ENCODE measurements around the gene LPAR5. TPM values are rescaled to one million over a fixed set of nuclear protein-coding genes. Genes with fewer than 3 reads are reported as not detected.

Gene LPAR5
- total and polyA plus RNA-seq, 2 donors (not counting 1 experiment from before 2014, with no cell fraction given) = 0.02 TPM; not detected in 1

GRCh38 chr12:6641131-6641530 is 5.4 kb upstream of the LPAR5 start:
- Histone ChIP-seq H3K4me3 (replicated peaks in 1 of 4; ENCODE audit: control extremely low read depth in 1 of 4, insufficient read depth in 1 of 4, low read depth in 3 of 4, low read length in 4 of 4) (no peak overlapping the region), H3K27ac (ENCODE audit: insufficient read depth, low read length) (no peak overlapping the region), H4K20me1 (ENCODE audit: control insufficient read depth, extremely low read depth, insufficient read depth, low read length) (no peaks in the 10 kb centered on the region), H3K27me3 (ENCODE audit: control insufficient read depth, insufficient read depth, low read length) (peaks cover 18% of the 10 kb centered on the region), H3K4me2 (ENCODE audit: extremely low read depth, insufficient read depth, low read length) (no peak overlapping the region), H3K9me3 (ENCODE audit: control insufficient read depth, insufficient read depth, low read depth, low read length) (no peaks in the 10 kb centered on the region), H3K4me1 (ENCODE audit: control insufficient read depth, extremely low read depth, insufficient read depth, low read length) (no peaks in the 10 kb centered on the region), H3K79me2 (ENCODE audit: control insufficient read depth, insufficient read depth, low read length) (no peaks in the 10 kb centered on the region), H3K9ac (ENCODE audit: insufficient read depth, low read length) (no peak overlapping the region), H3K36me3 (ENCODE audit: control insufficient read depth, insufficient read depth, low read length) (no peaks in the 10 kb centered on the region), H2AFZ (ENCODE audit: low read length) (no peak overlapping the region)
- DNase-seq (ENCODE audit: low read depth in 2 of 2) = no peak
- TF ChIP-seq CTCF (conservative IDR thresholded peaks at IDR 0.05 in 1 of 2, IDR thresholded peaks at IDR 0.05 in 1 of 2; ENCODE audit: low read depth in 1 of 2, low read length in 2 of 2) = no peak
- TF ChIP-seq EZH2 (IDR thresholded peaks at IDR 0.05; ENCODE audit: low read length, missing control alignments) = no peak

- no peak for DNase-seq (ENCODE audit: low read depth in 2 of 2)
- H4K20me1 ChIP-seq (ENCODE audit: control insufficient read depth, extremely low read depth, insufficient read depth, low read length) = no peaks in the 10 kb centered on the region
- no peaks in the 10 kb centered on the region for H3K79me2 ChIP-seq (ENCODE audit: control insufficient read depth, insufficient read depth, low read length)
- H2AFZ ChIP-seq (ENCODE audit: low read length) = no peak overlapping the region
- H3K4me1 ChIP-seq (ENCODE audit: control insufficient read depth, extremely low read depth, insufficient read depth, low read length) = no peaks in the 10 kb centered on the region
- TF ChIP-seq CTCF (conservative IDR thresholded peaks at IDR 0.05 in 1 of 2, IDR thresholded peaks at IDR 0.05 in 1 of 2; ENCODE audit: low read depth in 1 of 2, low read length in 2 of 2) (no peak), EZH2 (IDR thresholded peaks at IDR 0.05; ENCODE audit: low read length, missing control alignments) (no peak)
- H3K9me3 ChIP-seq (ENCODE audit: control insufficient read depth, insufficient read depth, low read depth, low read length) = no peaks in the 10 kb centered on the region
- H3K36me3 ChIP-seq (ENCODE audit: control insufficient read depth, insufficient read depth, low read length) = no peaks in the 10 kb centered on the region
- no peak overlapping the region for H3K4me3 ChIP-seq (replicated peaks in 1 of 4; ENCODE audit: control extremely low read depth in 1 of 4, insufficient read depth in 1 of 4, low read depth in 3 of 4, low read length in 4 of 4)
- H3K9ac ChIP-seq (ENCODE audit: insufficient read depth, low read length) = no peak overlapping the region
- no peak overlapping the region for H3K27ac ChIP-seq (ENCODE audit: insufficient read depth, low read length)
- no peak overlapping the region for H3K4me2 ChIP-seq (ENCODE audit: extremely low read depth, insufficient read depth, low read length)
- H3K27me3 ChIP-seq (ENCODE audit: control insufficient read depth, insufficient read depth, low read length) = peaks cover 18% of the 10 kb centered on the region
These were observed 4.7 kb upstream of the LPAR5 start for GRCh38 chr12:6640497-6640896.

GRCh38 chr12:6639151-6639801 is 3.5 kb upstream of the LPAR5 start:
- no peaks in the 10 kb centered on the region for H3K36me3 ChIP-seq (ENCODE audit: control insufficient read depth, insufficient read depth, low read length)
- TF ChIP-seq CTCF (conservative IDR thresholded peaks at IDR 0.05 in 1 of 2, IDR thresholded peaks at IDR 0.05 in 1 of 2; ENCODE audit: low read depth in 1 of 2, low read length in 2 of 2) = no peak
- no peak for TF ChIP-seq EZH2 (IDR thresholded peaks at IDR 0.05; ENCODE audit: low read length, missing control alignments)
- H3K4me1 ChIP-seq (ENCODE audit: control insufficient read depth, extremely low read depth, insufficient read depth, low read length) = no peaks in the 10 kb centered on the region
- H3K4me3 ChIP-seq (replicated peaks in 1 of 4; ENCODE audit: control extremely low read depth in 1 of 4, insufficient read depth in 1 of 4, low read depth in 3 of 4, low read length in 4 of 4) = no peak overlapping the region
- no peak overlapping the region for H3K27ac ChIP-seq (ENCODE audit: insufficient read depth, low read length)
- H3K9ac ChIP-seq (ENCODE audit: insufficient read depth, low read length) = no peak overlapping the region
- H3K4me2 ChIP-seq (ENCODE audit: extremely low read depth, insufficient read depth, low read length) = no peak overlapping the region
- no peaks in the 10 kb centered on the region for H3K79me2 ChIP-seq (ENCODE audit: control insufficient read depth, insufficient read depth, low read length)
- no peaks in the 10 kb centered on the region for H4K20me1 ChIP-seq (ENCODE audit: control insufficient read depth, extremely low read depth, insufficient read depth, low read length)
- no peaks in the 10 kb centered on the region for H3K9me3 ChIP-seq (ENCODE audit: control insufficient read depth, insufficient read depth, low read depth, low read length)
- peaks cover 18% of the 10 kb centered on the region for H3K27me3 ChIP-seq (ENCODE audit: control insufficient read depth, insufficient read depth, low read length)
- no peak for DNase-seq (ENCODE audit: low read depth in 2 of 2)
- H2AFZ ChIP-seq (ENCODE audit: low read length) = no peak overlapping the region
